WTC11 (cell line): Measurements from ENCODE around the gene GPX4. TPM values are rescaled to one million over a fixed set of nuclear protein-coding genes. Genes with fewer than 3 reads are reported as not detected.

Source experiments
- ATAC-seq: fragments of 200-7000 bp; cut with Tn5 transposase; 2 replicates; pipeline ENCODE4 v1.10.0; 2021; ENCODE audit warnings: mild to moderate bottlenecking, moderate library complexity
- CTCF ChIA-PET: fragments of 300-600 bp; sonication (Branson Sonifier 250); formaldehyde crosslinking; loops from one replicate; lab custom pipeline; 2021; ENCODE audit warnings: antibody characterized with exemption; lab: Charles Lee
- POLR2A ChIA-PET: fragments of 350-600 bp; sonication (Branson Sonifier 250); formaldehyde crosslinking; loops from one replicate; lab custom pipeline; 2021; ENCODE audit warnings: antibody characterized with exemption; lab: Charles Lee
- DNase-seq: peaks from one replicate; pipeline ENCODE4 v3.0.0; 2021; ENCODE audit warnings: low spot score
- H3K27ac Mint-ChIP-seq: 2 replicates; pipeline ENCODE4 v1.8.0; 2021; ENCODE audit warnings: mixed read lengths
- H3K27me3 Mint-ChIP-seq: 2 replicates; pipeline ENCODE4 v1.8.0; 2021; ENCODE audit warnings: low read depth, mild to moderate bottlenecking, moderate library complexity, mixed read lengths
- H3K36me3 Mint-ChIP-seq: 2 replicates; pipeline ENCODE4 v1.8.0; 2021; ENCODE audit warnings: mixed read lengths
- H3K4me1 Mint-ChIP-seq: 2 replicates; pipeline ENCODE4 v1.8.0; 2022; ENCODE audit warnings: mixed read lengths
- H3K4me3 Mint-ChIP-seq: 2 replicates; pipeline ENCODE4 v1.8.0; 2021; ENCODE audit warnings: mild to moderate bottlenecking, moderate library complexity, mixed read lengths
- H3K9me3 Mint-ChIP-seq: 2 replicates; pipeline ENCODE4 v1.8.0; 2021; ENCODE audit warnings: mixed read lengths
- CREM ChIP-seq: sonication (generic); formaldehyde crosslinking; IDR thresholded peaks from 2 replicates; pipeline ENCODE4 v1.8.1; 2022; ENCODE audit warnings: mild to moderate bottlenecking, missing genetic modification reagents, moderate library complexity
- FOXJ3 ChIP-seq: sonication (generic); formaldehyde crosslinking; IDR thresholded peaks from 2 replicates; pipeline ENCODE4 v1.9.0; 2021; ENCODE audit warnings: missing genetic modification reagents, mild to moderate bottlenecking, borderline replicate concordance
- FOXK1 ChIP-seq: sonication (generic); formaldehyde crosslinking; IDR thresholded peaks from 2 replicates; pipeline ENCODE4 v1.8.0; 2022; ENCODE audit warnings: mild to moderate bottlenecking, moderate library complexity, missing genetic modification reagents
- FOXP1 ChIP-seq: sonication (generic); formaldehyde crosslinking; IDR thresholded peaks from 2 replicates; pipeline ENCODE4 v1.8.0; 2022; ENCODE audit warnings: missing genetic modification reagents, mild to moderate bottlenecking, moderate library complexity, borderline replicate concordance
- GABPB1 ChIP-seq: sonication (generic); formaldehyde crosslinking; IDR thresholded peaks from 2 replicates; pipeline ENCODE4 v1.8.1; 2023; ENCODE audit warnings: mild to moderate bottlenecking, missing genetic modification reagents
- GRHL2 ChIP-seq: fragments of 250-450 bp; sonication (Bioruptor Pico); IDR thresholded peaks from 2 replicates; pipeline ENCODE4 v1.8.0; 2022; ENCODE audit warnings: mild to moderate bottlenecking, moderate library complexity; ENCODE audit not compliant: insufficient replicate concordance, severe bottlenecking
- HMGA2 ChIP-seq: fragments of 250-450 bp; sonication (Bioruptor Pico); IDR thresholded peaks from 2 replicates; pipeline ENCODE4 v1.4.0; 2021; ENCODE audit warnings: mild to moderate bottlenecking, moderate library complexity
- MXD4 ChIP-seq: fragments of 250-450 bp; sonication (Bioruptor Pico); IDR thresholded peaks from 2 replicates; pipeline ENCODE4 v1.8.0; 2021; ENCODE audit warnings: mild to moderate bottlenecking, moderate library complexity, borderline replicate concordance
- OVOL2 ChIP-seq: fragments of 250-450 bp; sonication (Bioruptor Pico); IDR thresholded peaks from 2 replicates; pipeline ENCODE4 v1.9.0; 2021; ENCODE audit warnings: mild to moderate bottlenecking, borderline replicate concordance
- SOX15 ChIP-seq: fragments of 250-450 bp; sonication (Bioruptor Pico); IDR thresholded peaks from 2 replicates; pipeline ENCODE4 v1.9.0; 2021; ENCODE audit warnings: mild to moderate bottlenecking
- TEAD1 ChIP-seq: sonication (generic); formaldehyde crosslinking; IDR thresholded peaks from 2 replicates; pipeline ENCODE4 v1.8.0; 2022; ENCODE audit warnings: mild to moderate bottlenecking, missing genetic modification reagents
- ZNF416 ChIP-seq: fragments of 250-450 bp; sonication (Bioruptor Pico); IDR thresholded peaks from 2 replicates; pipeline ENCODE4 v1.9.0; 2021; ENCODE audit warnings: mild to moderate bottlenecking, inconsistent platforms
- ZNF512 ChIP-seq: sonication (generic); formaldehyde crosslinking; IDR thresholded peaks from 2 replicates; pipeline ENCODE4 v1.8.1; 2022; ENCODE audit warnings: missing genetic modification reagents, borderline replicate concordance
- total RNA-seq: library from RNA; stranded (reverse); gene quantifications from 3 replicates; pipeline ENCODE4 v1.2.3, GENCODE V29; 2021
- TF ChIP-seq, protein P1 (sequence below): sonication (generic); formaldehyde crosslinking; IDR thresholded peaks from 2 replicates; pipeline ENCODE4 v1.8.1; 2023; ENCODE audit warnings: mild to moderate bottlenecking, missing genetic modification reagents, moderate library complexity
- TF ChIP-seq, protein P2 (sequence below): sonication (generic); formaldehyde crosslinking; IDR thresholded peaks from 2 replicates; pipeline ENCODE4 v1.8.1; 2022; ENCODE audit warnings: low read depth, missing genetic modification reagents, borderline replicate concordance
- TF ChIP-seq, protein P3 (sequence below): sonication (generic); formaldehyde crosslinking; IDR thresholded peaks from 2 replicates; pipeline ENCODE4 v1.8.0; 2022; ENCODE audit warnings: mild to moderate bottlenecking, missing genetic modification reagents
- TF ChIP-seq, protein P4 (sequence below): fragments of 250-450 bp; sonication (Bioruptor Pico); conservative IDR thresholded peaks from 2 replicates; pipeline ENCODE4 v1.9.0; 2021; ENCODE audit warnings: mild to moderate bottlenecking
- TF ChIP-seq, protein P5 (sequence below): sonication (generic); formaldehyde crosslinking; IDR thresholded peaks from 2 replicates; pipeline ENCODE4 v1.8.0; 2022; ENCODE audit warnings: mild to moderate bottlenecking, missing genetic modification reagents

GPX4 gene
- total RNA-seq, 1 experiment from 2014 or later = 363 TPM

- no peak for ATAC-seq
- peaks cover 9% of the 10 kb centered on the region for H3K36me3 Mint-ChIP-seq
- POLR2A ChIA-PET = interaction anchor here (0.6 kb wide), 1 partner anchor 138 kb away, joined by 4 read pairs; no protein-coding TSS in a partner anchor
Measured at GRCh38 chr19:1073956-1074517, 29.8 kb upstream of the GPX4 start.

GRCh38 chr19:1074544-1075283, 29.1 kb upstream of the GPX4 start:
- Mint-ChIP-seq H3K9me3 (no peaks in the 10 kb centered on the region), H3K4me1 (peaks cover 2% of the 10 kb centered on the region), H3K27ac (no peak overlapping the region), H3K36me3 (peaks cover 9% of the 10 kb centered on the region), H3K4me3 (no peak overlapping the region), H3K27me3 (peaks cover 12% of the 10 kb centered on the region)
- CTCF ChIA-PET = interaction anchor here (1.4 to 1.6 kb wide), 2 partner anchors 10 to 170 kb away, joined by 4 to 6 read pairs; no protein-coding TSS in a partner anchor
- POLR2A ChIA-PET = interaction anchor here (0.5 to 1.1 kb wide), 3 partner anchors 10 to 315 kb away, joined by 3 to 4 read pairs (median 3); no protein-coding TSS in a partner anchor
- no peak for ATAC-seq
- no peak for DNase-seq
- TF ChIP-seq, protein P1, sequence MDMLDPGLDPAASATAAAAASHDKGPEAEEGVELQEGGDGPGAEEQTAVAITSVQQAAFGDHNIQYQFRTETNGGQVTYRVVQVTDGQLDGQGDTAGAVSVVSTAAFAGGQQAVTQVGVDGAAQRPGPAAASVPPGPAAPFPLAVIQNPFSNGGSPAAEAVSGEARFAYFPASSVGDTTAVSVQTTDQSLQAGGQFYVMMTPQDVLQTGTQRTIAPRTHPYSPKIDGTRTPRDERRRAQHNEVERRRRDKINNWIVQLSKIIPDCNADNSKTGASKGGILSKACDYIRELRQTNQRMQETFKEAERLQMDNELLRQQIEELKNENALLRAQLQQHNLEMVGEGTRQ (CRISPR knock-in tag) = no peak
- TF ChIP-seq, protein P2, sequence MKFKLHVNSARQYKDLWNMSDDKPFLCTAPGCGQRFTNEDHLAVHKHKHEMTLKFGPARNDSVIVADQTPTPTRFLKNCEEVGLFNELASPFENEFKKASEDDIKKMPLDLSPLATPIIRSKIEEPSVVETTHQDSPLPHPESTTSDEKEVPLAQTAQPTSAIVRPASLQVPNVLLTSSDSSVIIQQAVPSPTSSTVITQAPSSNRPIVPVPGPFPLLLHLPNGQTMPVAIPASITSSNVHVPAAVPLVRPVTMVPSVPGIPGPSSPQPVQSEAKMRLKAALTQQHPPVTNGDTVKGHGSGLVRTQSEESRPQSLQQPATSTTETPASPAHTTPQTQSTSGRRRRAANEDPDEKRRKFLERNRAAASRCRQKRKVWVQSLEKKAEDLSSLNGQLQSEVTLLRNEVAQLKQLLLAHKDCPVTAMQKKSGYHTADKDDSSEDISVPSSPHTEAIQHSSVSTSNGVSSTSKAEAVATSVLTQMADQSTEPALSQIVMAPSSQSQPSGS (CRISPR knock-in tag) = no peak
- no peak for TF ChIP-seq OVOL2 (CRISPR knock-in tag)
- no peak for TF ChIP-seq ZNF416 (CRISPR knock-in tag)
- TF ChIP-seq FOXJ3 (CRISPR knock-in tag) = no peak
- no peak for TF ChIP-seq TEAD1 (CRISPR knock-in tag)
- TF ChIP-seq, protein P3, sequence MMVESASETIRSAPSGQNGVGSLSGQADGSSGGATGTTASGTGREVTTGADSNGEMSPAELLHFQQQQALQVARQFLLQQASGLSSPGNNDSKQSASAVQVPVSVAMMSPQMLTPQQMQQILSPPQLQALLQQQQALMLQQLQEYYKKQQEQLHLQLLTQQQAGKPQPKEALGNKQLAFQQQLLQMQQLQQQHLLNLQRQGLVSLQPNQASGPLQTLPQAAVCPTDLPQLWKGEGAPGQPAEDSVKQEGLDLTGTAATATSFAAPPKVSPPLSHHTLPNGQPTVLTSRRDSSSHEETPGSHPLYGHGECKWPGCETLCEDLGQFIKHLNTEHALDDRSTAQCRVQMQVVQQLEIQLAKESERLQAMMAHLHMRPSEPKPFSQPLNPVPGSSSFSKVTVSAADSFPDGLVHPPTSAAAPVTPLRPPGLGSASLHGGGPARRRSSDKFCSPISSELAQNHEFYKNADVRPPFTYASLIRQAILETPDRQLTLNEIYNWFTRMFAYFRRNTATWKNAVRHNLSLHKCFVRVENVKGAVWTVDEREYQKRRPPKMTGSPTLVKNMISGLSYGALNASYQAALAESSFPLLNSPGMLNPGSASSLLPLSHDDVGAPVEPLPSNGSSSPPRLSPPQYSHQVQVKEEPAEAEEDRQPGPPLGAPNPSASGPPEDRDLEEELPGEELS (CRISPR knock-in tag) = no peak
- TF ChIP-seq FOXK1 = no peak
- TF ChIP-seq, protein P4, sequence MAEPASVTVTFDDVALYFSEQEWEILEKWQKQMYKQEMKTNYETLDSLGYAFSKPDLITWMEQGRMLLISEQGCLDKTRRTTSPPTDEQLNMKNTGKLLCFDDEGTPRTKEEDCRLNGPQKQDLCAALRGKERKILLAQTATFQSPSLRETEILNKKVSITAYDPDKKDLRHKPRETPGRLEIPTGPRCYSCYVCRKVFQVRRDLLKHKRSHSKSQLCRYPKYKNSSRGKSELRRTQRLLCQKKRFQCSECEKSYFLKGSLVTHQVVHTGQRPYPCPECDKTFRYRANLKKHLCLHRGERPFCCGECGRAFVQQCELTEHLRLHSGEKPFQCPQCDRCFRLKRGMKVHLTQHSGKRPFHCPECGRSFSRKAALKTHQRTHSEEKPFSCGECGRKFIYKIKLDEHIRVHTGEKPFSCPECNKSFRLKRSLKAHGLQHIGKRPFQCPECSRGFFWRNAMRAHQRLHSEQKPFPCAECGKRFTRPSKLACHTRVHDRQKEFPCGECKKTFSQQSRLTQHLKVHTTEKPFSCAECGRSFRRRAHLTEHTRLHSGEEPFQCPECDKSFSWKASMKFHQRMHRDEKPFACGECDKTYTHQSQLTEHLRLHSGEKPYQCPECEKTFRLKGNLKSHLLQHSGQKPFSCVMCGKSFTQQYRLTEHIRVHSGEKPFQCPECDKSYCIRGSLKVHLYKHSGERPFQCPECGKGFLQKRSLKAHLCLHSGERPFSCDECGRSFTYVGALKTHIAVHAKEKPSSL (CRISPR knock-in tag) = no peak
- TF ChIP-seq CREM (CRISPR knock-in tag) = no peak
- no peak for TF ChIP-seq GABPB1
- TF ChIP-seq FOXP1 (CRISPR knock-in tag) = no peak

More at GRCh38 chr19:1073956-1074517, 29.8 kb upstream of the GPX4 start:
- DNase-seq = no peak
- H3K27ac Mint-ChIP-seq = no peak overlapping the region
- no peaks in the 10 kb centered on the region for H3K9me3 Mint-ChIP-seq
- peaks cover 12% of the 10 kb centered on the region for H3K27me3 Mint-ChIP-seq
- TF ChIP-seq MXD4 (CRISPR knock-in tag) = no peak
- TF ChIP-seq HMGA2 = no peak
- no peak for TF ChIP-seq SOX15 (CRISPR knock-in tag)
- no peak for TF ChIP-seq ZNF512 (CRISPR knock-in tag)
- TF ChIP-seq GRHL2 (CRISPR knock-in tag) = no peak
- TF ChIP-seq ZNF416 (CRISPR knock-in tag) = no peak
- TF ChIP-seq, protein P1 (CRISPR knock-in tag) = no peak
- no peak for TF ChIP-seq FOXJ3 (CRISPR knock-in tag)
- TF ChIP-seq, protein P5, sequence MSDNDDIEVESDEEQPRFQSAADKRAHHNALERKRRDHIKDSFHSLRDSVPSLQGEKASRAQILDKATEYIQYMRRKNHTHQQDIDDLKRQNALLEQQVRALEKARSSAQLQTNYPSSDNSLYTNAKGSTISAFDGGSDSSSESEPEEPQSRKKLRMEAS (CRISPR knock-in tag) = no peak
- no peak overlapping the region for H3K4me3 Mint-ChIP-seq
- peaks cover 2% of the 10 kb centered on the region for H3K4me1 Mint-ChIP-seq
- CTCF ChIA-PET = interaction anchor here (1.4 to 1.6 kb wide), 2 partner anchors 9 to 170 kb away, joined by 4 to 6 read pairs; no protein-coding TSS in a partner anchor
